ENCODE measurements around the gene LRRC31.

The LRRC31 gene

DNA sequence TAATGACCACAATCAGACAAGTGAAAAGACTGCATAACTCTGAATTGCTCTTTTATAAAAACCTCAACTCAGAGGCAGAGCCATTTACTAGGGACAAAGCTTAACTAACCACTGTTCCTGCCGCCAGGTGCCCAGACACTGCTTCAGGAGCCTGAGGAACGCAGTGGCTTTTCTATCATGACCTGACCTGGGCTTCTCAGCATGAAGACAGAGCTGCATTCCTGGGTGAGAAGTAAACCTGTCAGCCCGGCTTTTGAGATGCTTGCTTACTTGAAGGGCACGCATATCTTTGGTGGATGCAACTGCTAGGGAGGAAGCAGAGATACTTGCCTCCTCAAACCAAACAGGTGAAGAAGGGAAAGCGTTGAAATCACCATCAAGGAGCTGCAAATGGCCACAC is 7.9 kb downstream of the LRRC31 start:
- no peak overlapping the region for H3K4me2 ChIP-seq (ENCODE audit: low read length)

GRCh38 chr3:169857811-169858210 is 11.9 kb downstream of the LRRC31 start:
- Histone ChIP-seq H3K9me3 (ENCODE audit: control insufficient read depth, insufficient read depth, low read length) (no peaks in the 10 kb centered on the region), H3K4me1 (ENCODE audit: control insufficient read depth, low read length) (peaks cover 8% of the 10 kb centered on the region), H3K4me2 (ENCODE audit: low read length) (no peak overlapping the region), H3K79me2 (ENCODE audit: control insufficient read depth, low read length) (no peaks in the 10 kb centered on the region), H3K27ac (ENCODE audit: low read depth, low read length) (no peak overlapping the region), H3F3A (ENCODE audit: control insufficient read depth, insufficient read depth) (no peaks in the 10 kb centered on the region; the same call in 1 of the 2 replicates), H3K27me3 (ENCODE audit: control insufficient read depth, low read length) (no peaks in the 10 kb centered on the region), H3K36me3 (ENCODE audit: control insufficient read depth, low read length) (no peaks in the 10 kb centered on the region), H3K9me2 (replicated peaks; ENCODE audit: control insufficient read depth, low read length) (no peaks in the 10 kb centered on the region), H4K20me1 (ENCODE audit: control insufficient read depth, insufficient read depth, low read depth, low read length) (no peaks in the 10 kb centered on the region), H3K4me3 (ENCODE audit: low read length) (no peak overlapping the region)
- no peak for TF ChIP-seq CTCF (IDR thresholded peaks at IDR 0.05; ENCODE audit: low read depth, low read length, poor library complexity, severe bottlenecking)

More for the DNA sequence above, 7.9 kb downstream of the LRRC31 start:
- no peak overlapping the region for H3K27ac ChIP-seq (ENCODE audit: low read depth, low read length)
- no peaks in the 10 kb centered on the region for H3F3A ChIP-seq (ENCODE audit: control insufficient read depth, insufficient read depth)
- H3K4me1 ChIP-seq (ENCODE audit: control insufficient read depth, low read length) = peaks cover 37% of the 10 kb centered on the region
- no peaks in the 10 kb centered on the region for H3K79me2 ChIP-seq (ENCODE audit: control insufficient read depth, low read length)
- H3K9me3 ChIP-seq (ENCODE audit: control insufficient read depth, insufficient read depth, low read length) = no peaks in the 10 kb centered on the region
- TF ChIP-seq CTCF (IDR thresholded peaks at IDR 0.05; ENCODE audit: low read depth, low read length, poor library complexity, severe bottlenecking) = no peak
- TF ChIP-seq EZH2phosphoT487 (IDR thresholded peaks at IDR 0.05; ENCODE audit: borderline replicate concordance, low read length) = no peak
- no peaks in the 10 kb centered on the region for H3K9me2 ChIP-seq (replicated peaks; ENCODE audit: control insufficient read depth, low read length)
- no peak overlapping the region for H3K4me3 ChIP-seq (ENCODE audit: low read length)
- H4K20me1 ChIP-seq (ENCODE audit: control insufficient read depth, insufficient read depth, low read depth, low read length) = no peaks in the 10 kb centered on the region
- no peaks in the 10 kb centered on the region for H3K27me3 ChIP-seq (ENCODE audit: control insufficient read depth, low read length)
- H3K36me3 ChIP-seq (ENCODE audit: control insufficient read depth, low read length) = no peaks in the 10 kb centered on the region

GRCh38 chr3:169855514-169855913 is 14.2 kb downstream of the LRRC31 start:
- H3K79me2 ChIP-seq (ENCODE audit: control insufficient read depth, low read length) = no peaks in the 10 kb centered on the region
- H3K4me2 ChIP-seq (ENCODE audit: low read length) = no peak overlapping the region
- H3K4me1 ChIP-seq (ENCODE audit: control insufficient read depth, low read length) = peaks cover 6% of the 10 kb centered on the region
- no peaks in the 10 kb centered on the region for H3K36me3 ChIP-seq (ENCODE audit: control insufficient read depth, low read length)
- no peaks in the 10 kb centered on the region for H3K9me3 ChIP-seq (ENCODE audit: control insufficient read depth, insufficient read depth, low read length)
- no peak overlapping the region for H3K27ac ChIP-seq (ENCODE audit: low read depth, low read length)
- no peaks in the 10 kb centered on the region for H3K27me3 ChIP-seq (ENCODE audit: control insufficient read depth, low read length)
- H3K9me2 ChIP-seq (replicated peaks; ENCODE audit: control insufficient read depth, low read length) = no peaks in the 10 kb centered on the region
- H3F3A ChIP-seq (ENCODE audit: control insufficient read depth, insufficient read depth) = no peaks in the 10 kb centered on the region; the same call in 1 of the 2 replicates
- H3K4me3 ChIP-seq (ENCODE audit: low read length) = no peak overlapping the region
- H4K20me1 ChIP-seq (ENCODE audit: control insufficient read depth, insufficient read depth, low read depth, low read length) = no peaks in the 10 kb centered on the region
- no peak for TF ChIP-seq EZH2phosphoT487 (IDR thresholded peaks at IDR 0.05; ENCODE audit: borderline replicate concordance, low read length)
- no peak for TF ChIP-seq CTCF (IDR thresholded peaks at IDR 0.05; ENCODE audit: low read depth, low read length, poor library complexity, severe bottlenecking)

- Histone ChIP-seq H3K27ac (ENCODE audit: low read depth, low read length) (no peak overlapping the region), H3K27me3 (ENCODE audit: control insufficient read depth, low read length) (no peaks in the 10 kb centered on the region), H3K9me2 (replicated peaks; ENCODE audit: control insufficient read depth, low read length) (no peaks in the 10 kb centered on the region), H3K36me3 (ENCODE audit: control insufficient read depth, low read length) (no peaks in the 10 kb centered on the region), H3K4me3 (ENCODE audit: low read length) (peak overlapping the region; percentile 32), H3K79me2 (ENCODE audit: control insufficient read depth, low read length) (no peaks in the 10 kb centered on the region), H4K20me1 (ENCODE audit: control insufficient read depth, insufficient read depth, low read depth, low read length) (no peaks in the 10 kb centered on the region), H3F3A (ENCODE audit: control insufficient read depth, insufficient read depth) (peaks cover 11% of the 10 kb centered on the region), H3K4me1 (ENCODE audit: control insufficient read depth, low read length) (peaks cover 49% of the 10 kb centered on the region), H3K9me3 (ENCODE audit: control insufficient read depth, insufficient read depth, low read length) (no peaks in the 10 kb centered on the region), H3K4me2 (ENCODE audit: low read length) (peak overlapping the region; percentile 49)
- TF ChIP-seq EZH2phosphoT487 (IDR thresholded peaks at IDR 0.05; ENCODE audit: borderline replicate concordance, low read length) = no peak
Observed at GRCh38 chr3:169850618-169851017, 19.1 kb downstream of the LRRC31 start.

Measured in DOHH2 (cell line).